SK-N-SH treated with all-trans-retinoic acid at 6 μM for 48 hours (cell line): ENCODE data around the gene TNNI2.
"Not testable (repeated sequence)": the region's sequence is repeated elsewhere in the genome, so short reads cannot be mapped to it uniquely, and the experiment has no call there.

Experiments used
- ATAC-seq: fragments of 200-7000 bp; cut with Tn5 transposase; 3 replicates; pipeline ENCODE4 v1.9.1; 2020; ENCODE audit warnings: mild to moderate bottlenecking, moderate library complexity
- ARNTL ChIP-seq: fragments of 450-650 bp; formaldehyde crosslinking; IDR thresholded peaks from 2 replicates; pipeline ENCODE4 v1.5.0; 2020; ENCODE audit warnings: low read depth, mild to moderate bottlenecking, moderate library complexity, borderline replicate concordance
- CREB5 ChIP-seq: fragments of 250-450 bp; sonication (Bioruptor Pico); IDR thresholded peaks from 2 replicates; pipeline ENCODE4 v1.5.1; 2020; ENCODE audit warnings: low read depth, mild to moderate bottlenecking, moderate library complexity
- CSDC2 ChIP-seq: fragments of 250-450 bp; sonication (Bioruptor Pico); IDR thresholded peaks from 2 replicates; pipeline ENCODE4 v1.5.0; 2020; ENCODE audit warnings: mild to moderate bottlenecking, moderate library complexity
- ESRRG ChIP-seq: fragments of 250-450 bp; sonication (Bioruptor Pico); IDR thresholded peaks from 2 replicates; pipeline ENCODE4 v1.6.1; 2021; ENCODE audit warnings: mild to moderate bottlenecking
- GLIS3 ChIP-seq: fragments of 250-450 bp; sonication (Bioruptor Pico); IDR thresholded peaks from 2 replicates; pipeline ENCODE4 v1.5.0; 2020; ENCODE audit warnings: mild to moderate bottlenecking, moderate library complexity
- ISL1 ChIP-seq: fragments of 250-450 bp; sonication (Bioruptor Pico); IDR thresholded peaks from 2 replicates; pipeline ENCODE4 v2.1.2; 2022; ENCODE audit warnings: mild to moderate bottlenecking, moderate library complexity
- OSR1 ChIP-seq: fragments of 250-450 bp; sonication (Bioruptor Pico); IDR thresholded peaks from 2 replicates; pipeline ENCODE4 v1.8.0; 2022; ENCODE audit warnings: moderate library complexity, mild to moderate bottlenecking, inconsistent platforms
- PATZ1 ChIP-seq: fragments of 250-450 bp; sonication (Bioruptor Pico); IDR thresholded peaks from 2 replicates; pipeline ENCODE4 v1.8.0; 2020; ENCODE audit warnings: mild to moderate bottlenecking, moderate library complexity, borderline replicate concordance
- POU6F1 ChIP-seq: fragments of 250-450 bp; sonication (Bioruptor Pico); IDR thresholded peaks from 2 replicates; pipeline ENCODE4 v1.8.0; 2021; ENCODE audit warnings: low read depth, mild to moderate bottlenecking, moderate library complexity, borderline replicate concordance
- RARB ChIP-seq: fragments of 250-450 bp; sonication (Bioruptor Pico); IDR thresholded peaks from 2 replicates; pipeline ENCODE4 v1.8.0; 2021; ENCODE audit warnings: mild to moderate bottlenecking, moderate library complexity
- SNAI2 ChIP-seq: fragments of 250-450 bp; sonication (Bioruptor Pico); IDR thresholded peaks from 2 replicates; pipeline ENCODE4 v1.5.0; 2020; ENCODE audit warnings: mild to moderate bottlenecking, moderate library complexity
- TCF4 ChIP-seq: fragments of 250-450 bp; sonication (Bioruptor Pico); IDR thresholded peaks from 2 replicates; pipeline ENCODE4 v1.8.0; 2021; ENCODE audit warnings: mild to moderate bottlenecking, moderate library complexity, borderline replicate concordance
- TOX ChIP-seq: fragments of 250-450 bp; sonication (Bioruptor Pico); IDR thresholded peaks from 2 replicates; pipeline ENCODE4 v1.8.0; 2021; ENCODE audit warnings: mild to moderate bottlenecking, moderate library complexity, borderline replicate concordance
- TSHZ2 ChIP-seq: fragments of 250-450 bp; sonication (Bioruptor Pico); IDR thresholded peaks from 2 replicates; pipeline ENCODE4 v1.5.0; 2020; ENCODE audit warnings: mild to moderate bottlenecking, moderate library complexity
- ZFP3 ChIP-seq: fragments of 250-450 bp; sonication (Bioruptor Pico); IDR thresholded peaks from 2 replicates; pipeline ENCODE4 v1.5.0; 2020; ENCODE audit warnings: mild to moderate bottlenecking, moderate library complexity
- ZFP30 ChIP-seq: fragments of 450-650 bp; formaldehyde crosslinking; IDR thresholded peaks from 2 replicates; pipeline ENCODE4 v1.5.0; 2022; ENCODE audit warnings: mild to moderate bottlenecking, moderate library complexity
- ZNF565 ChIP-seq: fragments of 450-650 bp; formaldehyde crosslinking; conservative IDR thresholded peaks from 2 replicates; pipeline ENCODE4 v1.5.0; 2020; ENCODE audit warnings: low read depth, mild to moderate bottlenecking, moderate library complexity
- ZNF8 ChIP-seq: fragments of 450-650 bp; formaldehyde crosslinking; IDR thresholded peaks from 2 replicates; pipeline ENCODE4 v1.5.0; 2020; ENCODE audit warnings: mild to moderate bottlenecking, moderate library complexity

The TNNI2 gene

GRCh38 chr11:1875093-1875850 is 36.5 kb downstream of the TNNI2 start:
- ATAC-seq = no peak
- no peak for TF ChIP-seq TOX (CRISPR knock-in tag)
- no peak for TF ChIP-seq ZFP30 (CRISPR knock-in tag)
- TF ChIP-seq PATZ1 (CRISPR knock-in tag) = no peak
- no peak for TF ChIP-seq SNAI2 (CRISPR knock-in tag)
- TF ChIP-seq ARNTL (CRISPR knock-in tag) = no peak
- TF ChIP-seq OSR1 (CRISPR knock-in tag) = no peak
- TF ChIP-seq ESRRG (CRISPR knock-in tag) = no peak
- TF ChIP-seq TCF4 = no peak
- TF ChIP-seq ZFP3 (CRISPR knock-in tag) = no peak
- TF ChIP-seq POU6F1 (CRISPR knock-in tag) = no peak
- no peak for TF ChIP-seq GLIS3 (CRISPR knock-in tag)
- no peak for TF ChIP-seq CSDC2 (CRISPR knock-in tag)

GRCh38 chr11:1875851-1876301 is 37.1 kb downstream of the TNNI2 start:
- not testable (repeated sequence) for ATAC-seq

GRCh38 chr11:1876361-1877063 is 37.7 kb downstream of the TNNI2 start:
- TF ChIP-seq GLIS3 (CRISPR knock-in tag) (no peak), PATZ1 (CRISPR knock-in tag) (peak; percentile 19; the same call in 1 of the 2 replicates)
- peak; percentile 72 for ATAC-seq

- TF ChIP-seq SNAI2 (CRISPR knock-in tag) = no peak
- no peak for TF ChIP-seq POU6F1 (CRISPR knock-in tag)
- TF ChIP-seq CREB5 (CRISPR knock-in tag) = no peak
- no peak for TF ChIP-seq ZNF565 (CRISPR knock-in tag)
- TF ChIP-seq ISL1 (CRISPR knock-in tag) = no peak
- TF ChIP-seq ZNF8 (CRISPR knock-in tag) = no peak
- no peak for TF ChIP-seq TSHZ2 (CRISPR knock-in tag)
- TF ChIP-seq CSDC2 (CRISPR knock-in tag) = no peak
- TF ChIP-seq ZFP30 (CRISPR knock-in tag) = no peak
- TF ChIP-seq RARB (CRISPR knock-in tag) = no peak
- no peak for ATAC-seq
These were observed 38.7 kb downstream of the TNNI2 start for GRCh38 chr11:1877211-1878136.
